CD14-positive monocyte (primary cell): ENCODE results near the gene ZNF827. TPM values are rescaled to one million over a fixed set of nuclear protein-coding genes. Genes with fewer than 3 reads are reported as not detected.

ENCODE experiments used
- DNase-seq, 3 donors: peaks; one replicate each; pipeline ENCODE4 v3.0.0-alpha.2; 2011 to 2022
- H2AFZ ChIP-seq: 2 replicates; pipeline ENCODE4 v1.6.0; 2012; ENCODE audit warnings: mild to moderate bottlenecking, low read depth, low read length, inconsistent platforms; ENCODE audit not compliant: insufficient read depth, poor library complexity, severe bottlenecking
- H3K27ac ChIP-seq, 2 donors: 1 replicate in 1 of 2; 2 replicates in 1 of 2; pipeline ENCODE4 v1.5.1; 2012 to 2013; ENCODE audit warnings: low read length in 2 of 2, control low read depth in 1 of 2, inconsistent platforms in 1 of 2, low read depth in 1 of 2, mild to moderate bottlenecking in 1 of 2
- H3K27me3 ChIP-seq, 2 donors: one replicate each; pipeline versions ENCODE4 v1.6.0 to v1.6.1; 2011 to 2013; ENCODE audit warnings: low read length in 2 of 2; ENCODE audit not compliant: control insufficient read depth in 2 of 2, insufficient read depth in 2 of 2
- H3K36me3 ChIP-seq, 2 donors: replicated peaks in 1 of 2; 1 replicate in 1 of 2; 2 replicates in 1 of 2; pipeline versions ENCODE4 v1.5.1 to v1.6.1; 2012 to 2013; ENCODE audit warnings: low read length in 2 of 2, control low read depth in 1 of 2, inconsistent platforms in 1 of 2, mild to moderate bottlenecking in 1 of 2; ENCODE audit not compliant: insufficient read depth in 2 of 2, control insufficient read depth in 1 of 2
- H3K4me1 ChIP-seq, 2 donors: 1 replicate in 1 of 2; 2 replicates in 1 of 2; pipeline versions ENCODE4 v1.5.1 to v1.6.1; 2012 to 2013; ENCODE audit warnings: low read length in 2 of 2, control low read depth in 1 of 2, inconsistent platforms in 1 of 2, mild to moderate bottlenecking in 1 of 2, moderate library complexity in 1 of 2; ENCODE audit not compliant: insufficient read depth in 2 of 2, control insufficient read depth in 1 of 2
- H3K4me2 ChIP-seq: replicated peaks from 2 replicates; pipeline ENCODE3; 2012; ENCODE audit warnings: low read length, moderate library complexity, mild to moderate bottlenecking; ENCODE audit not compliant: poor library complexity, severe bottlenecking; ENCODE audit errors: extremely low read depth
- H3K4me3 ChIP-seq, 3 experiments: fragments of 200-600 bp in 1 of 3; sonication (generic) in 1 of 3; replicated peaks in 1 of 3; 1 replicate in 2 of 3; 2 replicates in 1 of 3; pipeline ENCODE4 v1.5.1; 2011 to 2013; ENCODE audit warnings: low read length in 3 of 3, mild to moderate bottlenecking in 3 of 3, control low read depth in 2 of 3, low read depth in 2 of 3, inconsistent platforms in 1 of 3, moderate library complexity in 1 of 3
- H3K79me2 ChIP-seq: 2 replicates; pipeline ENCODE4 v1.6.0; 2012; ENCODE audit warnings: mild to moderate bottlenecking, control low read depth, inconsistent platforms, low read length, moderate library complexity; ENCODE audit not compliant: insufficient read depth
- H3K9ac ChIP-seq: 2 replicates; pipeline ENCODE4 v1.6.0; 2017; ENCODE audit warnings: low read length, mild to moderate bottlenecking; ENCODE audit not compliant: insufficient read depth, poor library complexity, severe bottlenecking
- H3K9me3 ChIP-seq, 2 donors: replicated peaks in 1 of 2; 1 replicate in 1 of 2; 2 replicates in 1 of 2; pipeline versions ENCODE4 v1.5.1 to v1.6.1; 2012 to 2013; ENCODE audit warnings: low read length in 2 of 2, control low read depth in 1 of 2; ENCODE audit not compliant: control insufficient read depth in 1 of 2, insufficient read depth in 1 of 2
- H4K20me1 ChIP-seq: 2 replicates; pipeline ENCODE4 v1.6.0; 2012; ENCODE audit warnings: mild to moderate bottlenecking, low read length, control low read depth, moderate library complexity; ENCODE audit not compliant: insufficient read depth
- H3K27ac Mint-ChIP-seq, 7 donors: one replicate each; pipeline ENCODE4 v1.8.0; 2020; ENCODE audit warnings: mild to moderate bottlenecking in 7 of 7, mixed read lengths in 7 of 7, moderate library complexity in 6 of 7, inconsistent platforms in 2 of 7
- H3K27me3 Mint-ChIP-seq, 3 donors: one replicate each; pipeline ENCODE4 v1.8.0; 2021 to 2022; ENCODE audit warnings: low read depth in 3 of 3, mild to moderate bottlenecking in 3 of 3, mixed read lengths in 3 of 3, moderate library complexity in 3 of 3, inconsistent platforms in 1 of 3
- H3K36me3 Mint-ChIP-seq, 2 donors: one replicate each; pipeline ENCODE4 v1.8.0; 2020; ENCODE audit warnings: mixed read lengths in 2 of 2, inconsistent platforms in 1 of 2, mild to moderate bottlenecking in 1 of 2
- H3K4me1 Mint-ChIP-seq: one replicate; pipeline ENCODE4 v1.8.0; 2020; ENCODE audit warnings: mild to moderate bottlenecking, mixed read lengths
- H3K4me3 Mint-ChIP-seq, 2 donors: one replicate each; pipeline ENCODE4 v1.8.0; 2020; ENCODE audit warnings: mild to moderate bottlenecking in 2 of 2, mixed read lengths in 2 of 2, moderate library complexity in 1 of 2
- H3K9me3 Mint-ChIP-seq, 7 donors: one replicate each; pipeline ENCODE4 v1.8.0; 2020 to 2022; ENCODE audit warnings: mixed read lengths in 7 of 7, mild to moderate bottlenecking in 6 of 7, moderate library complexity in 6 of 7, inconsistent platforms in 2 of 7
- WGBS: methylation state at CpG from one replicate; pipeline ENCODE4 v1.1.5; 2013; ENCODE audit warnings: missing lambda C conversion rate; ENCODE audit not compliant: insufficient coverage; 5-methylcytosine and 5-hydroxymethylcytosine counted together
- intact Hi-C, 2 donors: fragments of 100-400 bp; cut with micrococcal nuclease; formaldehyde crosslinking; loops; one replicate each; pipeline versions ENCODE4 v1.15.0 to v1.15.1; 2023
- polyA plus RNA-seq, 3 donors: library from polyadenylated mRNA; depleted of rRNA in 1 of 3; unstranded in 2 of 3; stranded (reverse) in 1 of 3; fragments of 300-500 nt in 2 of 3; fragments of >200 nt in 1 of 3; fragmentation: Illumina TruSeq in 2 of 3; gene quantifications; 1 replicate in 2 of 3; 2 replicates in 1 of 3; pipeline ENCODE4 v1.2.3, GENCODE V29; 2012 to 2021
- TF ChIP-seq, protein P1 (sequence below): fragments of 200-600 bp; IDR thresholded peaks from one replicate; pipeline ENCODE4 v1.8.0; 2022; ENCODE audit warnings: antibody characterized with exemption, mild to moderate bottlenecking

The ZNF827 gene
- polyA plus RNA-seq, 3 donors: 0.04 TPM; not detected in 2

DNA sequence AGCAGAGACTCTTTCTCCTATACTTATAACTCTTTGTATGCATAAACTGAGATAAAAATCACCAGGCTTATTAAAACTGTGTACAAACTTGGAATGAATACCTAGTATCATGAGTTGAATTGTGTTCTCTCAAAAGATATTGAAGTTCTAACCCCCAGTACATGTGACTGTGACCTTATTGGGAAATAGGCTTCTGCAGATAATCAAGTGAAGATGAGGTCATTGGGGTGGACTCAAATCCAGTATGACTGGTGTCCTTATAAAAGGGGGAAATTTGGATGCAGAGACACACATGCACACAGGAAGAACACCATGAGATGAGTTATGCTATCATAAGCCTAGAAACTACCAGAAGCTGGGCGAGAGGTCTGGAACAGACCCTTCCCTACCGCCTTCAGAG, 26.2 kb downstream of the ZNF827 start:
- Histone ChIP-seq H2AFZ (no peak overlapping the region), H3K27me3 (no peaks in the 10 kb centered on the region), H3K9ac (no peak overlapping the region), H4K20me1 (no peaks in the 10 kb centered on the region), H3K79me2 (no peaks in the 10 kb centered on the region), H3K4me3 (no peak overlapping the region), H3K4me1 (no peaks in the 10 kb centered on the region), H3K27ac (no peak overlapping the region), H3K4me2 (no peak overlapping the region), H3K36me3 (no peaks in the 10 kb centered on the region), H3K9me3 (no peaks in the 10 kb centered on the region)
- intact Hi-C loops: no loop called here
- TF ChIP-seq, protein P1, sequence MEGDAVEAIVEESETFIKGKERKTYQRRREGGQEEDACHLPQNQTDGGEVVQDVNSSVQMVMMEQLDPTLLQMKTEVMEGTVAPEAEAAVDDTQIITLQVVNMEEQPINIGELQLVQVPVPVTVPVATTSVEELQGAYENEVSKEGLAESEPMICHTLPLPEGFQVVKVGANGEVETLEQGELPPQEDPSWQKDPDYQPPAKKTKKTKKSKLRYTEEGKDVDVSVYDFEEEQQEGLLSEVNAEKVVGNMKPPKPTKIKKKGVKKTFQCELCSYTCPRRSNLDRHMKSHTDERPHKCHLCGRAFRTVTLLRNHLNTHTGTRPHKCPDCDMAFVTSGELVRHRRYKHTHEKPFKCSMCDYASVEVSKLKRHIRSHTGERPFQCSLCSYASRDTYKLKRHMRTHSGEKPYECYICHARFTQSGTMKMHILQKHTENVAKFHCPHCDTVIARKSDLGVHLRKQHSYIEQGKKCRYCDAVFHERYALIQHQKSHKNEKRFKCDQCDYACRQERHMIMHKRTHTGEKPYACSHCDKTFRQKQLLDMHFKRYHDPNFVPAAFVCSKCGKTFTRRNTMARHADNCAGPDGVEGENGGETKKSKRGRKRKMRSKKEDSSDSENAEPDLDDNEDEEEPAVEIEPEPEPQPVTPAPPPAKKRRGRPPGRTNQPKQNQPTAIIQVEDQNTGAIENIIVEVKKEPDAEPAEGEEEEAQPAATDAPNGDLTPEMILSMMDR: no peak
- WGBS: no CpG with 5 or more reads among the region's 2 CpGs
- H3K9me3 Mint-ChIP-seq: peaks cover 0 to 3% (median 0%) of the 10 kb centered on the region in 7 donors
- H3K4me3 Mint-ChIP-seq: no peak overlapping the region
- peaks cover 9% of the 10 kb centered on the region for H3K4me1 Mint-ChIP-seq
- no peak overlapping the region for H3K27ac Mint-ChIP-seq
- DNase-seq: no peak
- no peaks in the 10 kb centered on the region for H3K36me3 Mint-ChIP-seq
- H3K27me3 Mint-ChIP-seq: no peaks in the 10 kb centered on the region

DNA sequence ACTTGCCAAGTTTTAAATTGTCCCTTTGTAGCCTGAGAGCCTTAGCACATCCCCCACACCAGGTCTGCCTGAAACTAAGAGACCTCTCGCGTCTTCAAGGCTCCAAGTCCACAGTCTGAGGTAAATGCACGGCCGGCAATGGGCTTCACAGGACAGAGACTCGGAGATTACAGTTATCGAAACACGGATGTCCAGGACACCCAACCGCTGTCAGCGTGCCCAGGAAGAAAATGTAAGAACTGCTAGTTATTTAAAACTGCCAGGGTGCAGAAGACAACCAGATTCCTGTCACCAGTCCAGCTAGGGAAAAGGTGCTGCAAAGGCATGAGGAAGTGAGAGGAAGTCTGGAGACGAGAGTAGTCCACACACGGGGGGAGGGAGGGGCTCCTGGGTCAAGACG, 28.9 kb downstream of the ZNF827 start:
- no peak overlapping the region for H3K4me2 ChIP-seq
- no peaks in the 10 kb centered on the region for H3K36me3 ChIP-seq
- intact Hi-C loops: no loop called here
- H3K4me3 ChIP-seq: peak overlapping the region in 1 of 3 experiments; percentile 39
- H3K79me2 ChIP-seq: no peaks in the 10 kb centered on the region
- DNase-seq: no peak
- H3K4me3 Mint-ChIP-seq: peak overlapping the region; percentile 66 to 77
- H3K27me3 ChIP-seq: no peaks in the 10 kb centered on the region
- no peak overlapping the region for H2AFZ ChIP-seq
- H4K20me1 ChIP-seq: no peaks in the 10 kb centered on the region
- no peak overlapping the region for H3K27ac ChIP-seq
- H3K36me3 Mint-ChIP-seq: no peaks in the 10 kb centered on the region
- no peaks in the 10 kb centered on the region for H3K9me3 Mint-ChIP-seq
- TF ChIP-seq, protein P1: no peak
- H3K27me3 Mint-ChIP-seq: no peaks in the 10 kb centered on the region
- H3K27ac Mint-ChIP-seq: peak overlapping the region in 1 of 7 donors; percentile 60
- H3K9me3 ChIP-seq: no peaks in the 10 kb centered on the region
- 49% methylated on average over 9 of the region's 12 CpGs for WGBS
- no peak overlapping the region for H3K9ac ChIP-seq
- H3K4me1 ChIP-seq: no peaks in the 10 kb centered on the region
- H3K4me1 Mint-ChIP-seq: peaks cover 9% of the 10 kb centered on the region
